ENCODE measurements around the gene VRK2.

Gene VRK2

DNA sequence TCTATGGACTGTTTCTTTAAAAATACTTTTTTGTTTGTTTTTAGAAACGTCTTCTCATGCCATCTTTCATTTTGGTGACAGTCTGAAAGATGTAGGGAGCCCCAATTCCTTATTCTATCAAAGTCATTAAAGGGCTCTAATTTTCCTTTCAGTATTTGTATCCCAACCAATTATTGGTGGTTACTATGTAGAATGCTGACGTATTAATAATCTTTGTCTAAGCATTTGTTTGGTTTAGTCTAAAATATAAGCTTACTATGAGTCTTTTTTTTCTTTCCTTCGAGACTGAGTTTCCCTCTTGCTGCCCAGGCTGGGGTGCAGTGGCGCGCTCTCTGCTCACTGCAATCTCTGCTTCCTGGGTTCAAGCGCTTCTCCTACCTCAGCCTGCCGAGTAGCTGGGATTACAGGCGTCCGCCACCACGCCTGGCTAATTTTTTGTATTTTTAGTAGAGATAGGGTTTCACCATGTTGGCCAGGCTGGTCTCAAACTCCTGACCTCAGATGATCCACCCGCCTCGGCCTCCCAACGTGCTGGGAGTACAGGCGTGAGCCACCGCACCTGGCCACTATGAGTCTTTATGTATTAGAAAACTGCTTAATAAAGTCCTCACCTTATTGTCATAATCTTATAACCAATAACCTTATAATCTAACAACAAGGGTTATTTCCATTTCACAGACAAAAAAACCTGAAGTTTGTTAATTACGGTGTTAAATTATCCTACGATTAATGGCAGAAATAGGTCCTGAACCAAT is 849 bp upstream of the VRK2 start:
- H3K27ac Mint-ChIP-seq, result peak overlapping the region; percentile 98
- ATAC-seq, result no peak
- H3K9me3 Mint-ChIP-seq, result no peaks in the 10 kb centered on the region
- no peaks in the 10 kb centered on the region for H3K27me3 Mint-ChIP-seq
- peaks cover 19% of the 10 kb centered on the region for H3K36me3 Mint-ChIP-seq
- peak overlapping the region; percentile 94 for H3K4me3 Mint-ChIP-seq
- H3K4me1 Mint-ChIP-seq, result peaks cover 61% of the 10 kb centered on the region

DNA sequence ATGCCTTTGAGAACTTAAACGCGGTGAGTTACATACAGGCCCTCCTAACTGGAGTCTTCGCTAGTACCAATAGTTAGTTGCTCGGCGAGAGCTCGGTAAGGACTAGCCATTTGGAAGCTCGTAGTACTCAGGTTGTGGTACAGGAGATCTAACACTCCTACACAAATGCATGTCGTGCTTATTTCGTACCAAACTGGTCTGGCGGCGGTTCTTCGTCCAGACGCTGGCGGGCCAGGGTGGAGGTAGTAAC is 346 bp upstream of the VRK2 start:
- no peak for ATAC-seq
- H3K36me3 Mint-ChIP-seq, result peaks cover 19% of the 10 kb centered on the region
- no peaks in the 10 kb centered on the region for H3K27me3 Mint-ChIP-seq
- no peaks in the 10 kb centered on the region for H3K9me3 Mint-ChIP-seq
- peak overlapping the region; percentile 94 for H3K4me3 Mint-ChIP-seq
- peaks cover 59% of the 10 kb centered on the region for H3K4me1 Mint-ChIP-seq
- H3K27ac Mint-ChIP-seq, result peak overlapping the region; percentile 98

- peaks cover 30% of the 10 kb centered on the region for H3K36me3 Mint-ChIP-seq
- H3K9me3 Mint-ChIP-seq, result no peaks in the 10 kb centered on the region
- H3K27ac Mint-ChIP-seq, result peak overlapping the region; percentile 98
- H3K4me1 Mint-ChIP-seq, result peaks cover 60% of the 10 kb centered on the region
- H3K27me3 Mint-ChIP-seq, result no peaks in the 10 kb centered on the region
- no peak for ATAC-seq
- H3K4me3 Mint-ChIP-seq, result peak overlapping the region; percentile 94
These were observed 848 bp downstream of the VRK2 start for GRCh38 chr2:58047373-58047935.

GRCh38 chr2:58047961-58048360 is 1.4 kb downstream of the VRK2 start:
- peaks cover 60% of the 10 kb centered on the region for H3K4me1 Mint-ChIP-seq
- ATAC-seq, result no peak
- H3K4me3 Mint-ChIP-seq, result peak overlapping the region; percentile 94
- peak overlapping the region; percentile 98 for H3K27ac Mint-ChIP-seq
- no peaks in the 10 kb centered on the region for H3K27me3 Mint-ChIP-seq
- H3K36me3 Mint-ChIP-seq, result peaks cover 35% of the 10 kb centered on the region
- H3K9me3 Mint-ChIP-seq, result no peaks in the 10 kb centered on the region

DNA sequence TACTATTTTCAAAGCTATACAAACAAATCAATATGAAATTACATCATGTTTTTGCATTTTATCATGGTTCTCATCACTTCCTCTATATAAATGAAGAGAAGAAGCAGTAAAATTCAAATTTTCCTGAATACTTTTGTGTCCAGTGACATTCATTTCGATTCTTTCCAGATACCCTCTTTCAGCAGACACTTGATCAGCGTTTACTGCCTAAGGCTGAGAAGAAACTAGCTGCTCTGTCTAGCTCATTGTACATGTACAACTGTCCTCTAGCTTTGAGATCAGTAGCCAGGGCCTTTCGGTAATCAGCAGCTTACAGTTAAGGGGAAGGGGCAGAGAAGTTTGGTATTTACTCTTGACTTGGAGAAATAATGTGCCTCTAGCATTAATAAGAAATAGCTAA is 4.8 kb downstream of the VRK2 start:
- Mint-ChIP-seq H3K4me3 (no peak overlapping the region), H3K36me3 (peaks cover 29% of the 10 kb centered on the region), H3K4me1 (peaks cover 50% of the 10 kb centered on the region)

DNA sequence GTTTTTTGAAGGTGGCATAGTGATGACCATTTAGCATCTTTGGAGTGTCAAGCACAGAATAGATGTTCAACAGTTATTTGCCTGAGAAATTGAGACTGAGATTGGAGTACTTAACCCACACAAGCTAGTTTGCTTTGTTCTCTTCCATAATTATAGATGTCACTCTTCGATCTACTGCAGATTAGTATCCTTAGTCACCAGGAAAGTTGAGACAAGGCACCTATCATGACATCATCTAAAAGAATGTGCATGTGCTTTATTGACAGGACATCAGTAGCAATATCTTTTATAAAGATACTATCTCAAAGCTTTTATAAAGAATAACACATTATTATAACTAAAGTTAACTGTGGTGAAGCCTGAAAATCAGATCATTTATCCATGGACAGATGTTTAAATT is 6.4 kb downstream of the VRK2 start:
- peaks cover 58% of the 10 kb centered on the region for H3K4me1 Mint-ChIP-seq
- H3K27ac Mint-ChIP-seq, result no peak overlapping the region
- no peaks in the 10 kb centered on the region for H3K27me3 Mint-ChIP-seq
- no peaks in the 10 kb centered on the region for H3K9me3 Mint-ChIP-seq
- no peak for ATAC-seq
- no peak overlapping the region for H3K4me3 Mint-ChIP-seq
- H3K36me3 Mint-ChIP-seq, result peaks cover 35% of the 10 kb centered on the region

More for the DNA sequence above, 4.8 kb downstream of the VRK2 start:
- Mint-ChIP-seq H3K9me3 (no peaks in the 10 kb centered on the region), H3K27ac (peak overlapping the region; percentile 56), H3K27me3 (no peaks in the 10 kb centered on the region)
- no peak for ATAC-seq

DNA sequence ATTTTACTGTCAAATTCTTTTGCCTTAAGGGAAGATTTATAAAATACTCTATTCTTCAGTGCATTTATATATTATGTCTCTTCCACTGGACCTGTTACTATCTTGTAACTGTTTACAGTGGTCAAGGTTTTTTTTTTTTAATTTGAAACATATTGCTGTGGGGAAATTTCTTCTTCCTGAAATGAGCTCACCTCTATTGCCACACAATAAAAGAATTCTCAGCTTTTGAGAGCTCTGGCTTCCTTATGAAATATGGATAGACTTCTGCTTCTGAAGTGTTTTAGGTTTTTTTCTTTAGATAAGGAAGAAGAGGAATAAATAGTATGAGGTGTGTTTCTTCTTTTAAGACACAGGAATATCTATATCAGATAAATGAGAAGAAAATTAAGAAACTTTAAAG is 7.7 kb downstream of the VRK2 start:
- no peak for ATAC-seq
- no peaks in the 10 kb centered on the region for H3K27me3 Mint-ChIP-seq
- no peak overlapping the region for H3K4me3 Mint-ChIP-seq
- H3K36me3 Mint-ChIP-seq, result peaks cover 40% of the 10 kb centered on the region
- H3K4me1 Mint-ChIP-seq, result peaks cover 45% of the 10 kb centered on the region
- H3K27ac Mint-ChIP-seq, result no peak overlapping the region
- H3K9me3 Mint-ChIP-seq, result no peaks in the 10 kb centered on the region

DNA sequence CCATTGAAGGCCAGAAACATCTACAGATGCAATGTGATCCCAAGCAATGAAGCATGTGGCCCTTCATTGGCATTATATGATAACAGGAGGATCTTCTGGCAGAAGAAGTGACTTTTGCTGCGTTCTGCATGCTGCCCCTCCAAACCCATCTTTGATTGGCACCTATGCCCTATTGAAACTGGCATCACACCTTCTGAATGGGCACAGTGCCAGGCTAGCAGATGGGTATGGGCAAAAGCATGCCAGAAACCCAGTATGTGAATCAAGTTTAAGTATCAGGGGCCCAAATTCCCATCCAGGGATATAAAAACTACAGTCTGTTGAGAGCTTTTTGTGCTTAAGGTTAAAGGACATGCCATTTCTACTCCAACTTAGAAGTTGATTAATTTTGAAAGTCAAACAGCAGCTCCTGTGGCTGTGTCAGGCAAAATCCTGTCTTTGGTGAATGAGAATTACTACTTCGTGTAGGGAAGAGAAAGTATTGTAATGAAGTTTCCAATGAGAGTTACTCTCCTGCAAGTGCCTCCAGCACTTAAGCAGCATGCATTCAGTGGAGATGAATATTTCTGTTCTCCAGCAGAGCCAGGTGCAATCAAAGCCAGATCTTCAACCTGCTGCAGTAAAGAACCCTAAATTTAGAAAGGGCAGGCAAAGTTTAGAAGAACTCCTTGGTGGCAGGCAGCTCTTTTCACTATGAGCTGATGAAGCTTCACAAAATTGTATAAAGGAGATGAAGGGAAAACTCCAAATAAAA is 8.6 kb downstream of the VRK2 start:
- Mint-ChIP-seq H3K4me1 (peaks cover 49% of the 10 kb centered on the region), H3K27me3 (no peaks in the 10 kb centered on the region), H3K9me3 (no peaks in the 10 kb centered on the region), H3K27ac (no peak overlapping the region), H3K36me3 (peaks cover 37% of the 10 kb centered on the region), H3K4me3 (no peak overlapping the region)
- no peak for ATAC-seq

DNA sequence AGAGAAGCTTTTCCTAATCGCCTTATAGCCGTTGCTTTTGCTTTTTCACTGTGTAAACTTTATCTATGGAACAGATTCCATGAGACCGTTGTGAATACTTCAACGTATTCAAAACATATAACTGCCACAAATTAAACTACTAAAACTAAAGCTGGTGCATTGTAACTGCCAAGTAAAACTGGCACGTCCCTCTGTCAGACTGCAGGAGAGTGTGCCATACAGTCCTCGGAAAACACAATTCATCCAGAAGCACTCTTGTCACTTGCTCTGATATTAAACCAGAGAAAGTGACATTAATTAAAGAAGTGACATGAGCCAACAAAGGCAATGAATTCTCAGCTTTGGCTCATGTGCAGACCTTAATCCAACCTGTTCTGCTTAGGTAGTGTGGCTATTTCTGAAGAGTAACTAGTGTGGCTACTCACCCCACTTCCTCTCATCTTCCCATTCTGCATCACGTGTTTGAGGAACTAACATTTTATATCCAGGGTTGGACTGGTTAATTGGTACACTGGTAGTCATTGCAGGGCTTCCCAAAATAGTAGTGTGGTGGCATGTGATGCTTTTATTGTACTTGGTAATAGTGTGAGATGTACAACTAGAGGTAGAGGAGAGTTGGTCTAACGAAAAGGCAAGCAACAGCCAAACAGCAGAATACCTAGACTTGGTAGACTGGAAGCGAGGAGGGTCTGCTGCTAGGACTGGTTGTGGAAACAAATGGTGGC is 9.7 kb downstream of the VRK2 start:
- peaks cover 48% of the 10 kb centered on the region for H3K4me1 Mint-ChIP-seq
- H3K4me3 Mint-ChIP-seq, result no peak overlapping the region
- H3K27ac Mint-ChIP-seq, result peak overlapping the region; percentile 49
- peaks cover 37% of the 10 kb centered on the region for H3K36me3 Mint-ChIP-seq
- H3K9me3 Mint-ChIP-seq, result no peaks in the 10 kb centered on the region
- H3K27me3 Mint-ChIP-seq, result no peaks in the 10 kb centered on the region
- ATAC-seq, result no peak

DNA sequence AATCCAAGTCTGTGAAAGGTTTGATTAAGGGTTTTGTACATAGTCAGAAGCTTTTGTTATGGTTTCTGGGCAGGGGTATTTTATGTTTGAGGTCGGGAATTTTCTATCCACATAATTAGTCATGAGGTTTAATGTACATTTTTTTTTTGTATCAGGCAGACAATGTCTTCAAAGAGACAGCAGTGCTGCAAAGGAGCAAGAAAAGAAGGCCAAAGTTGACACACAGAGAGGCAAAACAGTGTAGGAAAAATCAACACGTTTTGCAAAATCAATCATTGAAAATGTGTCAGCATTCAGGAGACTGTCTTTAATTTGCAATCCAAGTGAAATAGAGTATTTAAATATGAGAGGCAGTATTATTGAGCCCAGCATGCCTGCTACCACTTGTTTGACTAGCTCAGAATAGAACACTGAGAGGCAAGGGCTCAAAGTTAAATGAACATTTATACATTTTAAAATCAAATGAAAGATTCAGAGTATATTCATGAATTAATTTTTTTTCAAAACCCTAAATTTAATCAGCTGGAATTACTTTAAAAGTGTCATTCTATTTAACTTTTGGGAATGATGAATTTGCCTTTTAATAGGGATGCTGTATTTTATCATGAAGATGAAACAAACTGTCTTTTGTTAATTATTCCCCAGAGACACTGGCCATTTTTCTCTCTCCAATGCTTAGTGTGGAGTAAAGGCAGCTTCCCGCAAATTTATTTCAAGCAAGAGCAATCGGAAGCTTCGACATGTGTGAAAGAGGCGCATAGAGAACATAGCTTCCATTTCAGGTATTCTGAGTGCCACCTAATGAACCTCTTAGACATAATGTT is 11.3 kb downstream of the VRK2 start:
- H3K27ac Mint-ChIP-seq, result peak overlapping the region; percentile 49
- H3K36me3 Mint-ChIP-seq, result peaks cover 28% of the 10 kb centered on the region
- no peaks in the 10 kb centered on the region for H3K9me3 Mint-ChIP-seq
- ATAC-seq, result no peak
- no peak overlapping the region for H3K4me3 Mint-ChIP-seq
- H3K27me3 Mint-ChIP-seq, result no peaks in the 10 kb centered on the region
- H3K4me1 Mint-ChIP-seq, result peaks cover 37% of the 10 kb centered on the region

DNA sequence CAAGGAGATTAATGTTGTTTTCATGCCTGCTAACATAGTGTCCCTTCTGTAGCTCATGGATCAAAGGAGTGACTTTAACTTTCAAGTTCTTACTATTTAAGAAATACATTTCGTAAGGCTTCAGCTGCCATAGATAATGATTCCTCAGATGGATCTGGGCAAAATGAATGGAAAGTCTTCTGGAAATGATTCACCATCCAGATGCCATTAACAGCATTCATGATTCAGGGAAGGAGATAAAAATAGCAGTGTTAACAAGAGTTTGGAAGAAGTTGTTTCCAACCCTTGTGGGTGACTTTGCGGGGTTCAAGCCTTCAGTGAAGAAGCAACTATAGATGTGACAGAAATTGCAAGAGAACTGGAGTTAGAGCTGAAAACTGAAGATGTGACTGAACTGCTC is 17.0 kb downstream of the VRK2 start:
- Mint-ChIP-seq H3K9me3 (peaks cover 5% of the 10 kb centered on the region), H3K4me3 (no peak overlapping the region), H3K27me3 (no peaks in the 10 kb centered on the region), H3K4me1 (peaks cover 37% of the 10 kb centered on the region), H3K36me3 (peaks cover 45% of the 10 kb centered on the region), H3K27ac (peak overlapping the region; percentile 55)
- ATAC-seq, result no peak

GRCh38 chr2:58064086-58064485 is 17.5 kb downstream of the VRK2 start:
- H3K27me3 Mint-ChIP-seq, result no peaks in the 10 kb centered on the region
- H3K4me1 Mint-ChIP-seq, result peaks cover 37% of the 10 kb centered on the region
- ATAC-seq, result no peak
- H3K9me3 Mint-ChIP-seq, result peaks cover 5% of the 10 kb centered on the region
- H3K4me3 Mint-ChIP-seq, result no peak overlapping the region
- H3K27ac Mint-ChIP-seq, result peak overlapping the region; percentile 55
- H3K36me3 Mint-ChIP-seq, result peaks cover 47% of the 10 kb centered on the region

DNA sequence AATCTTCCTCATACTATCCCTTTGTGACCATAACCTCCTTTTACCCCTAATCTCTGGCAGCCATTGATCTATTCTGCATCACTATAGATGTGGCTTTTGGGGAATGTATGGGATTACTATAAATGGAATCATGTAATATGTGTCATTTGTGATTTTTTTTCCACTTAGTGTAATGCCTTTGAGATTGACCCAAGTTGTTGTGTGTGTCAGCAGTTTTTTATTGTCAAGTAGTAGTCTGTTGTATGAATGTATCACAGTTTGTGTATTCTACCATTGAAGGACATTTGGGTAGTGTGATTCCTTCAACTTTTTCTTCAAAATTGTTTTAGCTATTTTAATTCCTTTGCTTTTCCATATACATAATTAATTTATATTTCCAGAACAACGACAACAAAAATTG is 18.6 kb downstream of the VRK2 start:
- Mint-ChIP-seq H3K4me3 (no peak overlapping the region), H3K27me3 (no peaks in the 10 kb centered on the region), H3K36me3 (peaks cover 57% of the 10 kb centered on the region), H3K4me1 (peaks cover 35% of the 10 kb centered on the region), H3K27ac (no peak overlapping the region), H3K9me3 (peaks cover 6% of the 10 kb centered on the region)
- ATAC-seq, result no peak

DNA sequence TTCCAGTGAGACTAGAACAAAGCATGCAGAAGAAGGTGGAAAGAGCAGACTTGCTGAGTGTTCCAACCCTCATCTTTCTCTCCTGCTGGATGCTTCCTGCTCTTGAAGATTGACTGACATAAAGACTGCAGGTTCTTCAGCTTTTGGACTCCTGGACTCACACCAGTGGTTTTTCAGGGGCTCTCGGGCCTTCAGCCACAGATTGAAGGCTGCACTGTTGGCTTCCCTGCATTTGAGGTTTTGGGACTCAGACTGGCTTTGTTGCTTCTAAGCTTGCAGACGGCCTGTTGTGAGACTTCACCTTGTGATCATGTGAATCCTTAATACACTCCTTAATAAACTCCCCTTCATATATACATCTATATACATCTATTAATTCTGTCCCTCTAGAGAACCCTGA is 20.4 kb downstream of the VRK2 start:
- no peak overlapping the region for H3K4me3 Mint-ChIP-seq
- peaks cover 51% of the 10 kb centered on the region for H3K4me1 Mint-ChIP-seq
- peaks cover 64% of the 10 kb centered on the region for H3K36me3 Mint-ChIP-seq
- peaks cover 9% of the 10 kb centered on the region for H3K9me3 Mint-ChIP-seq
- H3K27ac Mint-ChIP-seq, result peak overlapping the region; percentile 22
- H3K27me3 Mint-ChIP-seq, result no peaks in the 10 kb centered on the region
- no peak for ATAC-seq

GRCh38 chr2:58070765-58071164 is 24.2 kb downstream of the VRK2 start:
- H3K4me3 Mint-ChIP-seq, result no peak overlapping the region
- no peak for ATAC-seq
- H3K27ac Mint-ChIP-seq, result no peak overlapping the region
- peaks cover 54% of the 10 kb centered on the region for H3K4me1 Mint-ChIP-seq
- H3K36me3 Mint-ChIP-seq, result peaks cover 61% of the 10 kb centered on the region
- no peaks in the 10 kb centered on the region for H3K27me3 Mint-ChIP-seq
- peaks cover 13% of the 10 kb centered on the region for H3K9me3 Mint-ChIP-seq

Measured in stimulated activated memory B cell treated with anti-CD40 and anti-IgM and Interleukin-4, amounts not matched to agents 10 μg/mL and 1 μg/mL and 100 μg/mL, for 72 hours (primary cell).